Gastroesophageal sphincter (tissue), 4 donors: ENCODE data around the gene STXBP1. TPM values are rescaled to one million over a fixed set of nuclear protein-coding genes. Genes with fewer than 3 reads are reported as not detected.

Source experiments
- ATAC-seq: fragments of 150-250 bp; one replicate; pipeline ENCODE4 v1.9.1; 2016; ENCODE audit warnings: mild to moderate bottlenecking, moderate library complexity
- H3K27ac ChIP-seq, 4 donors: fragments of 200-600 bp; sonication (generic) in 3 of 4; 1 replicate in 3 of 4; 2 replicates in 1 of 4; pipeline ENCODE4 v1.5.1; 2016 to 2019
- H3K27me3 ChIP-seq: fragments of 200-600 bp; sonication (generic); one replicate; pipeline ENCODE4 v1.5.1; 2019
- H3K36me3 ChIP-seq, 2 donors: fragments of 200-600 bp; sonication (generic); one replicate each; pipeline ENCODE4 v1.5.1; 2019; ENCODE audit warnings: control low read depth in 1 of 2
- H3K4me1 ChIP-seq, 3 donors: fragments of 200-600 bp; sonication (generic); 1 replicate in 2 of 3; 2 replicates in 1 of 3; pipeline ENCODE4 v1.5.1; 2016 to 2019; ENCODE audit warnings: control low read depth in 2 of 3
- H3K4me3 ChIP-seq, 2 donors: fragments of 200-600 bp; sonication (generic); one replicate each; pipeline ENCODE4 v1.5.1; 2019; ENCODE audit warnings: mild to moderate bottlenecking in 1 of 2, moderate library complexity in 1 of 2
- H3K9me3 ChIP-seq, 3 donors: fragments of 200-600 bp; sonication (generic); one replicate each; pipeline ENCODE4 v1.5.1; 2017 to 2019; ENCODE audit warnings: control low read depth in 2 of 3
- EP300 ChIP-seq: sonication (generic); formaldehyde crosslinking; IDR thresholded peaks from one replicate; pipeline ENCODE4 v1.6.1; 2017; ENCODE audit warnings: antibody characterized with exemption, mild to moderate bottlenecking
- POLR2A ChIP-seq, 2 donors: fragments of 450-650 bp; IDR thresholded peaks; one replicate each; pipeline ENCODE4 v1.6.1; 2017; ENCODE audit warnings: antibody characterized with exemption in 2 of 2, mild to moderate bottlenecking in 2 of 2, moderate library complexity in 1 of 2
- POLR2AphosphoS5 ChIP-seq: sonication (generic); formaldehyde crosslinking; IDR thresholded peaks from one replicate; pipeline ENCODE4 v1.6.1; 2017; ENCODE audit warnings: antibody characterized with exemption
- WGBS, 2 donors: methylation state at CpG; one replicate each; pipeline ENCODE4 v1.1.5; 2018; ENCODE audit warnings: low coverage in 1 of 2; 5-methylcytosine and 5-hydroxymethylcytosine counted together
- total RNA-seq, 4 donors: library from RNA; depleted of rRNA; stranded (reverse); fragments of >200 nt; gene quantifications; one replicate each; pipeline ENCODE4 v1.1.0, GENCODE V29; 2016
- TF ChIP-seq, protein P1 (sequence below), 4 experiments: fragments of 200-600 bp in 2 of 4; fragments of 450-650 bp in 2 of 4; sonication (generic) in 1 of 4; IDR thresholded peaks; one replicate each; pipeline ENCODE4 v1.5.1; 2017 to 2019; ENCODE audit warnings: antibody characterized with exemption in 4 of 4, mild to moderate bottlenecking in 2 of 4, moderate library complexity in 2 of 4

Gene STXBP1
- total RNA-seq, 4 donors from 2014 or later = 25.7 to 47.0 (median 33.1) TPM

GRCh38 chr9:127708952-127709587 is 97.0 kb downstream of the STXBP1 start:
- Histone ChIP-seq H3K27me3 (peaks cover 12% of the 10 kb centered on the region), H3K4me1 (peaks cover 0 to 3% (median 0%) of the 10 kb centered on the region in 3 donors), H3K36me3 (peaks cover 0 to 13% of the 10 kb centered on the region in 2 donors), H3K9me3 (no peaks in the 10 kb centered on the region), H3K4me3 (no peak overlapping the region), H3K27ac (no peak overlapping the region)
- no peak for TF ChIP-seq POLR2AphosphoS5
- TF ChIP-seq POLR2A (IDR thresholded peaks at IDR 0.05) = no peak
- TF ChIP-seq, protein P1, sequence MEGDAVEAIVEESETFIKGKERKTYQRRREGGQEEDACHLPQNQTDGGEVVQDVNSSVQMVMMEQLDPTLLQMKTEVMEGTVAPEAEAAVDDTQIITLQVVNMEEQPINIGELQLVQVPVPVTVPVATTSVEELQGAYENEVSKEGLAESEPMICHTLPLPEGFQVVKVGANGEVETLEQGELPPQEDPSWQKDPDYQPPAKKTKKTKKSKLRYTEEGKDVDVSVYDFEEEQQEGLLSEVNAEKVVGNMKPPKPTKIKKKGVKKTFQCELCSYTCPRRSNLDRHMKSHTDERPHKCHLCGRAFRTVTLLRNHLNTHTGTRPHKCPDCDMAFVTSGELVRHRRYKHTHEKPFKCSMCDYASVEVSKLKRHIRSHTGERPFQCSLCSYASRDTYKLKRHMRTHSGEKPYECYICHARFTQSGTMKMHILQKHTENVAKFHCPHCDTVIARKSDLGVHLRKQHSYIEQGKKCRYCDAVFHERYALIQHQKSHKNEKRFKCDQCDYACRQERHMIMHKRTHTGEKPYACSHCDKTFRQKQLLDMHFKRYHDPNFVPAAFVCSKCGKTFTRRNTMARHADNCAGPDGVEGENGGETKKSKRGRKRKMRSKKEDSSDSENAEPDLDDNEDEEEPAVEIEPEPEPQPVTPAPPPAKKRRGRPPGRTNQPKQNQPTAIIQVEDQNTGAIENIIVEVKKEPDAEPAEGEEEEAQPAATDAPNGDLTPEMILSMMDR (IDR thresholded peaks at IDR 0.05) = no peak
- TF ChIP-seq EP300 = no peak
- 100% methylated on average over 3 of the region's 8 CpGs for WGBS, 2 donors
- no peak for ATAC-seq

DNA sequence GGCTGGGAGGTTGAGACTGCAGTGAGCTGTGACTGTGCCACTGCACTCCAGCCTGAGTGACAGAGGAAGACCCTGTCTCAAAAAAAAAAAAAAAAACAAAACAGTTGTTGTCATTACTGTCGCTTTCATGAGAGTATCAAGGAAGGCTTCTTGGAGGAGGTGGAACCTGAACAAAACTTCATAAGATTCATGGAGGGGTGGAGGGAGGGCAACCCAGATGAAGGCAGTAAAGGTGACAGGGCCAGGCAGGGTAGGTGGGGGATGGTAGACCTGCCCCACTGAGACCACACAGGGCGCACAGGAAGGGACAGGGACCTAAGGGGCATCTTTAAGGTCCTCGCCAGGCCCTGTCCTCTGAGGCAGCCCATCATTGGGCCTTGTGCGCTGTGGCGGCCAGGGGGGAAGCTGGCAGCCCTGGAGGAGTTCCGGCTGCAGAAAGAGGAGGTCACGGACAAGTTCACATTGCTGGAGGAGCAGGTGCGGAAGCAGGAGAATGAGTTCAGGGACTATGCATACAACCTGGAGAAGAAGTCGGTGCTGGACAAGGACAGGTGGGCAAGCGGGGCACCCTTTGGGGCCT is 98.2 kb downstream of the STXBP1 start:
- ATAC-seq = no peak

GRCh38 chr9:127711226-127711701 is 99.2 kb downstream of the STXBP1 start:
- H3K27ac ChIP-seq = no peak overlapping the region
- no peaks in the 10 kb centered on the region for H3K9me3 ChIP-seq
- H3K36me3 ChIP-seq = peaks cover 0 to 13% of the 10 kb centered on the region in 2 donors
- ATAC-seq = no peak
- WGBS, 2 donors = 60 to 75% methylated on average over 1 to 7 of the region's 9 CpGs
- no peak overlapping the region for H3K4me3 ChIP-seq
- peaks cover 0 to 18% (median 9%) of the 10 kb centered on the region in 3 donors for H3K4me1 ChIP-seq
- H3K27me3 ChIP-seq = no peaks in the 10 kb centered on the region
- TF ChIP-seq POLR2A (IDR thresholded peaks at IDR 0.05) (no peak), POLR2AphosphoS5 (no peak), EP300 (no peak)
- TF ChIP-seq, protein P1 (IDR thresholded peaks at IDR 0.05) = no peak

More for the DNA sequence above, 98.2 kb downstream of the STXBP1 start:
- Histone ChIP-seq H3K27me3 (no peaks in the 10 kb centered on the region), H3K4me1 (peaks cover 0 to 13% (median 7%) of the 10 kb centered on the region in 3 donors), H3K36me3 (peaks cover 0 to 13% of the 10 kb centered on the region in 2 donors), H3K4me3 (no peak overlapping the region), H3K27ac (no peak overlapping the region), H3K9me3 (no peaks in the 10 kb centered on the region)
- TF ChIP-seq, protein P1 (IDR thresholded peaks at IDR 0.05) = no peak
- TF ChIP-seq POLR2A (IDR thresholded peaks at IDR 0.05) = no peak
- TF ChIP-seq POLR2AphosphoS5 = no peak
- no peak for TF ChIP-seq EP300
- WGBS, 2 donors = 75 to 87% methylated on average over 6 to 8 of the region's 10 CpGs

- no CpG with 5 or more reads among the region's 11 CpGs for WGBS, 2 donors
- Histone ChIP-seq H3K4me1 (peaks cover 0 to 22% (median 11%) of the 10 kb centered on the region in 3 donors), H3K27ac (no peak overlapping the region), H3K9me3 (no peaks in the 10 kb centered on the region), H3K4me3 (no peak overlapping the region), H3K36me3 (peaks cover 0 to 13% of the 10 kb centered on the region in 2 donors), H3K27me3 (no peaks in the 10 kb centered on the region)
- no peak for ATAC-seq
- TF ChIP-seq EP300 (no peak), POLR2A (IDR thresholded peaks at IDR 0.05) (no peak), POLR2AphosphoS5 (no peak)
- TF ChIP-seq, protein P1 (IDR thresholded peaks at IDR 0.05) = no peak
Measured at GRCh38 chr9:127711831-127712274, 99.8 kb downstream of the STXBP1 start.
